Left cardiac atrium (tissue), 4 donors: ENCODE results near the gene QDPR. TPM values are rescaled to one million over a fixed set of nuclear protein-coding genes. Genes with fewer than 3 reads are reported as not detected.

ENCODE experiments used
- ATAC-seq, 2 donors: fragments of 200-7000 bp; cut with Tn5 transposase; one replicate each; pipeline ENCODE4 v1.9.1; 2020; ENCODE audit warnings: mild to moderate bottlenecking in 2 of 2, moderate library complexity in 2 of 2
- DNase-seq: peaks from one replicate; pipeline ENCODE4 v3.0.0-alpha.2; 2020
- intact Hi-C, 2 donors: fragments of 100-400 bp; cut with DNase I; formaldehyde crosslinking; loops; one replicate each; pipeline versions ENCODE4 v1.14.1 to v1.15.1; 2022 to 2023
- total RNA-seq, 2 donors: library from RNA; stranded (reverse); fragmentation: NEBNext Ultra II Directional; extraction: Animal tissue kit (Norgen Biotek cat#: 25700); gene quantifications; one replicate each; pipeline ENCODE4 v1.2.1, GENCODE V29; 2021
- donor health status: DM: no; HTN: yes; CAD: no.
- donor health status: DM: no; HTN: yes; CAD: no; lungs with severe emphysema.
- donor health status: DM: yes; HTN: yes; CAD: no.
- donor health status: Dilated cardiomyopathy.

Gene QDPR
- total RNA-seq, 2 donors from 2014 or later = 38.3 to 45.4 TPM

GRCh38 chr4:17494258-17495190 is 17.4 kb downstream of the QDPR start:
- DNase-seq (no peak), ATAC-seq (peak in 1 of 2 donors; percentile 55)
- intact Hi-C loops = no loop called here

GRCh38 chr4:17493619-17494018 is 18.3 kb downstream of the QDPR start:
- DNase-seq (no peak), ATAC-seq (no peak)
- intact Hi-C loops = no loop called here

- ATAC-seq (no peak), DNase-seq (no peak)
- intact Hi-C loops = no loop called here
Observed at GRCh38 chr4:17492876-17493275, 19.0 kb downstream of the QDPR start.

GRCh38 chr4:17492058-17492741 is 19.7 kb downstream of the QDPR start:
- peak in 1 of 2 donors; percentile 35 for ATAC-seq
- DNase-seq = no peak
- intact Hi-C loops = no loop called here

- intact Hi-C loops = no loop called here
- no peak for DNase-seq
- ATAC-seq = no peak
Observed at GRCh38 chr4:17491196-17491595, 20.7 kb downstream of the QDPR start.

GRCh38 chr4:17490575-17491059 is 21.3 kb downstream of the QDPR start:
- intact Hi-C loops = no loop called here
- DNase-seq = no peak
- ATAC-seq = no peak

GRCh38 chr4:17489721-17490120 is 22.2 kb downstream of the QDPR start:
- intact Hi-C loops = no loop called here
- no peak for ATAC-seq
- DNase-seq = no peak

GRCh38 chr4:17489123-17489522 is 22.8 kb downstream of the QDPR start:
- no peak for DNase-seq
- ATAC-seq = no peak
- intact Hi-C loops = no loop called here

- ATAC-seq (no peak), DNase-seq (no peak)
- intact Hi-C loops = no loop called here
Observed at GRCh38 chr4:17482716-17483115, 29.2 kb downstream of the QDPR start.

- DNase-seq (no peak), ATAC-seq (no peak)
- intact Hi-C loops = no loop called here
Observed at GRCh38 chr4:17480955-17481354, 30.9 kb downstream of the QDPR start.

- intact Hi-C loops = no loop called here
Observed at GRCh38 chr4:17480210-17480927, 31.5 kb downstream of the QDPR start.

GRCh38 chr4:17477774-17478472 is 34.0 kb downstream of the QDPR start:
- ATAC-seq = no peak
- intact Hi-C loops = no loop called here
- DNase-seq = no peak

More at GRCh38 chr4:17480210-17480927, 31.5 kb downstream of the QDPR start:
- no peak for DNase-seq
- no peak for ATAC-seq

- DNase-seq (no peak), ATAC-seq (no peak)
- intact Hi-C loops = no loop called here
Observed at GRCh38 chr4:17476853-17477252, 35.0 kb downstream of the QDPR start.

GRCh38 chr4:17475481-17475880 is 36.4 kb downstream of the QDPR start:
- ATAC-seq = no peak
- intact Hi-C loops = no loop called here
- DNase-seq = no peak

GRCh38 chr4:17469931-17470674 is 41.8 kb downstream of the QDPR start:
- intact Hi-C loops = loop anchor here in 1 of 2 donors (5.0 kb wide), 1 partner anchor 1178 kb away; no protein-coding TSS in a partner anchor
- ATAC-seq = peak; percentile 32 to 60
- DNase-seq = no peak

- no peak for ATAC-seq
- no peak for DNase-seq
- intact Hi-C loops = loop anchor here in 1 of 2 donors (5.0 kb wide), 1 partner anchor 1176 kb away; no protein-coding TSS in a partner anchor
Observed at GRCh38 chr4:17468619-17469221, 43.2 kb downstream of the QDPR start.

GRCh38 chr4:17463606-17464005 is 48.3 kb downstream of the QDPR start:
- ATAC-seq (no peak), DNase-seq (no peak)
- intact Hi-C loops = no loop called here

GRCh38 chr4:17450269-17450804 is 61.6 kb downstream of the QDPR start:
- DNase-seq (no peak), ATAC-seq (no peak)
- intact Hi-C loops = no loop called here
